ENCODE data around the gene CSN3.
"Not testable (repeated sequence)": the region's sequence is repeated elsewhere in the genome, so short reads cannot be mapped to it uniquely, and the experiment has no call there.

The CSN3 gene

DNA sequence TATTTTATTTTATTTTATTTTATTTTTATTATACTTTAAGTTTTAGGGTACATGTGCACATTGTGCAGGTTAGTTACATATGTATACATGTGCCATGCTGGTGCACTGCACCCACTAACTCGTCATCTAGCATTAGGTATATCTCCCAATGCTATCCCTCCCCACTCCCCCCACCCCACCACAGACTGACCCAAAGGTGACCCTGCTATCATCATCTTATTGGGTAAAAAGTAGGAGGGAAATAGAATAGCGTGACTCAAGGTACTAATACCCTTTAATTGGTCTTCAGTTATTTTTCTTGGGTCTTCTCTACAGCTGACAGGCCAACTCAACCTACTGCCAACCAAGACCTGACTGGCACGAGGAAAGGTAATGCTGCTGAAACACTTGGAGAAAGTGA lies at the start of gene CSN3:
Gene CSN3 (plus strand): TSS at position 301 of the 400 bp plus-strand sequence. CDS start 2,223 bp downstream, outside the sequence.
- H3K27me3 ChIP-seq: not testable (repeated sequence)

DNA sequence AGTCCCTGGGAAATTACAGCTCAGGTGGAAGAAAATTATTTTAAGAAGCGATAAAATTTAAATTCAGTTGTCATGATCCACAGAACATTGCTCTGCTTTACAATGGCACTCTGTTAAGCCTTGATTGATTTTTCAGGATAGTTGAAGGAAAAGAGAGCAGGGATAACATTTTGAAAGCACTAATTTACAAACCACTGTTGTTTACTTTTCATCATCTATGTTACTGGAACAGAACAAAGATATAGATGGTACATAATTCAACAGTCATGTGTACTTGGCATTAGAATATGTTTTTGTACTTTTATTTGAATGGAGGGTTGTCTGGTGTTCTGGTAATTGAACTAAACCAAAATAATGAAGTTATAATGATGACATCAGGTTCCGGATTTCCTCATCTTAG lies 49.5 kb upstream of the CSN3 start:
- no peaks in the 10 kb centered on the region for H3K4me1 ChIP-seq (ENCODE audit: control insufficient read depth in 1 of 2, insufficient read depth in 1 of 2, low read depth in 1 of 2, low read length in 1 of 2)
- no peak overlapping the region for H3K4me3 ChIP-seq (ENCODE audit: low read depth in 1 of 2, low read length in 1 of 2)
- H3K27ac ChIP-seq: no peak overlapping the region
- TF ChIP-seq, protein P1, sequence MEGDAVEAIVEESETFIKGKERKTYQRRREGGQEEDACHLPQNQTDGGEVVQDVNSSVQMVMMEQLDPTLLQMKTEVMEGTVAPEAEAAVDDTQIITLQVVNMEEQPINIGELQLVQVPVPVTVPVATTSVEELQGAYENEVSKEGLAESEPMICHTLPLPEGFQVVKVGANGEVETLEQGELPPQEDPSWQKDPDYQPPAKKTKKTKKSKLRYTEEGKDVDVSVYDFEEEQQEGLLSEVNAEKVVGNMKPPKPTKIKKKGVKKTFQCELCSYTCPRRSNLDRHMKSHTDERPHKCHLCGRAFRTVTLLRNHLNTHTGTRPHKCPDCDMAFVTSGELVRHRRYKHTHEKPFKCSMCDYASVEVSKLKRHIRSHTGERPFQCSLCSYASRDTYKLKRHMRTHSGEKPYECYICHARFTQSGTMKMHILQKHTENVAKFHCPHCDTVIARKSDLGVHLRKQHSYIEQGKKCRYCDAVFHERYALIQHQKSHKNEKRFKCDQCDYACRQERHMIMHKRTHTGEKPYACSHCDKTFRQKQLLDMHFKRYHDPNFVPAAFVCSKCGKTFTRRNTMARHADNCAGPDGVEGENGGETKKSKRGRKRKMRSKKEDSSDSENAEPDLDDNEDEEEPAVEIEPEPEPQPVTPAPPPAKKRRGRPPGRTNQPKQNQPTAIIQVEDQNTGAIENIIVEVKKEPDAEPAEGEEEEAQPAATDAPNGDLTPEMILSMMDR (IDR thresholded peaks at IDR 0.05): no peak
- H3K36me3 ChIP-seq: no peaks in the 10 kb centered on the region
- no peaks in the 10 kb centered on the region for H3K27me3 ChIP-seq
- H3K9me3 ChIP-seq: no peaks in the 10 kb centered on the region

More for the DNA sequence above, at the start of gene CSN3:
- not testable (repeated sequence) for H3K36me3 ChIP-seq; H3K4me1 ChIP-seq (ENCODE audit: control insufficient read depth in 1 of 2, insufficient read depth in 1 of 2, low read depth in 1 of 2, low read length in 1 of 2); H3K27ac ChIP-seq; H3K4me3 ChIP-seq (ENCODE audit: low read depth in 1 of 2, low read length in 1 of 2); H3K9me3 ChIP-seq

GRCh38 chr4:70195425-70195824 lies 47.0 kb upstream of the CSN3 start, which contains the start of gene ODAM:
Gene ODAM, plus strand, starts transcription at chr4:70195725. Its CDS starts 819 bp downstream, at chr4:70196544.
- Histone ChIP-seq H3K4me3 (ENCODE audit: low read depth in 1 of 2, low read length in 1 of 2) (no peak within 1 kb of the TSS), H3K36me3 (no peaks in the 10 kb centered on the region), H3K9me3 (no peaks in the 10 kb centered on the region), H3K4me1 (ENCODE audit: control insufficient read depth in 1 of 2, insufficient read depth in 1 of 2, low read depth in 1 of 2, low read length in 1 of 2) (no peaks in the 10 kb centered on the region), H3K27me3 (no peaks in the 10 kb centered on the region), H3K27ac (no peak within 1 kb of the TSS)
- TF ChIP-seq, protein P1 (IDR thresholded peaks at IDR 0.05): no peak

DNA sequence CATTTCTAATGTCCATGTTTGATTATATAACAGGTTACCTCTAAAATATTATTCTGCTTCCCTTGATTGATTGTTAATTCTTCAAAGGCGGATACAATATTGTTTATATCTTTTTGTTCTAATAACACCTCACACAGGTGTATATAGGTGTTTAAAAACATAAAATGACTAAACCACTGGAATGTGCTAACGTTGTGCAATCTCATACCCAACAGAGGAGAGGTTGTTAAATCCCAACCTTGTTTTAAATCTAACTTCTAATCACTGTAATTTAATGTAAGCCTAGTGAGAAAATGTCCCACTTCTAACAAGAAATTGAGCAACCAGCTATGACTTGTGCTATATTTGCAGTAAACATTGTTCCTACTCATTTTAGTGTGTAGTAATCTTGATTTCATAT lies 45.5 kb upstream of the CSN3 start:
- no peak overlapping the region for H3K4me3 ChIP-seq (ENCODE audit: low read depth in 1 of 2, low read length in 1 of 2)
- H3K27me3 ChIP-seq: no peaks in the 10 kb centered on the region

DNA sequence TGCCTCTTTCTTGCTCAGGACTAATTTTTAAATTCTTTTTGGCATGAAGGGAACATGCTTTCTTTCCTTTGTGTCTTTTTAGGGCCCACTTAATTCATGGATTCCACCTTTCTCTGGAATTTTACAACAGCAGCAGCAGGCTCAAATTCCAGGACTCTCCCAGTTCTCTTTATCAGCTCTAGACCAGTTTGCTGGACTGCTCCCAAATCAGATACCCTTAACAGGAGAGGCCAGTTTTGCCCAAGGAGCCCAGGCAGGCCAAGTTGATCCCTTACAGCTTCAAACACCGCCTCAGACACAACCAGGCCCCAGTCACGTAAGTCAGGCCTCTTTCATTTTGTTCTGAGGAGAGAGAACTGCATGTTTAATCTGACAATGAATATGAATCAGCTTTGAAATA lies 44.6 kb upstream of the CSN3 start:
- TF ChIP-seq, protein P1 (IDR thresholded peaks at IDR 0.05): no peak
- H3K27ac ChIP-seq: no peak overlapping the region
- H3K4me1 ChIP-seq (ENCODE audit: control insufficient read depth in 1 of 2, insufficient read depth in 1 of 2, low read depth in 1 of 2, low read length in 1 of 2): no peaks in the 10 kb centered on the region
- H3K27me3 ChIP-seq: no peaks in the 10 kb centered on the region
- no peak overlapping the region for H3K4me3 ChIP-seq (ENCODE audit: low read depth in 1 of 2, low read length in 1 of 2)
- H3K36me3 ChIP-seq: no peaks in the 10 kb centered on the region
- H3K9me3 ChIP-seq: no peaks in the 10 kb centered on the region

More for the DNA sequence above, 45.5 kb upstream of the CSN3 start:
- TF ChIP-seq, protein P1 (IDR thresholded peaks at IDR 0.05): no peak
- Histone ChIP-seq H3K9me3 (no peaks in the 10 kb centered on the region), H3K4me1 (ENCODE audit: control insufficient read depth in 1 of 2, insufficient read depth in 1 of 2, low read depth in 1 of 2, low read length in 1 of 2) (no peaks in the 10 kb centered on the region), H3K36me3 (no peaks in the 10 kb centered on the region), H3K27ac (no peak overlapping the region)

DNA sequence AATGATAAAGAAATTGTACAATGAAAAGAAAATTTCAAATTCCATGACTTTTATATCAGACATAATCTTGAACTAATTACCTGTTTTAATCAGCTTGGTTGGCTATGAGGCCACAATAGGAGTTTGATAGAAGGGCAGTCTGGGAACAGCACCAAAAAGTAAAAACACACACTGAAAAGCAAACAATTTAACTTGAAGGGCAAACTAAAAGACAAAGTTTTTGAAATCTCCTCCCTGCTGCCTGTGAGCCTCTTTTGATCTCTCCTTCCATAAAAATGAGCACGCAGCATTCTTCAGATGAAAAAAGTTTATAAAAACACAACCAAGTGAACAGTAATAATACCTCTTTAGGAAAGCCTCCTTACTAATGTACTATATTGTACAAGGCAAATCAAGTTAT lies 38.8 kb upstream of the CSN3 start:
- H3K27ac ChIP-seq: no peak overlapping the region
- no peak overlapping the region for H3K4me3 ChIP-seq (ENCODE audit: low read depth in 1 of 2, low read length in 1 of 2)
- TF ChIP-seq, protein P1 (IDR thresholded peaks at IDR 0.05): no peak
- no peaks in the 10 kb centered on the region for H3K27me3 ChIP-seq
- no peaks in the 10 kb centered on the region for H3K4me1 ChIP-seq (ENCODE audit: control insufficient read depth in 1 of 2, insufficient read depth in 1 of 2, low read depth in 1 of 2, low read length in 1 of 2)
- H3K9me3 ChIP-seq: no peaks in the 10 kb centered on the region
- no peaks in the 10 kb centered on the region for H3K36me3 ChIP-seq

- not testable (repeated sequence) for H3K27ac ChIP-seq; H3K4me3 ChIP-seq (ENCODE audit: low read depth in 1 of 2, low read length in 1 of 2); H3K27me3 ChIP-seq; H3K36me3 ChIP-seq; H3K9me3 ChIP-seq; H3K4me1 ChIP-seq (ENCODE audit: control insufficient read depth in 1 of 2, insufficient read depth in 1 of 2, low read depth in 1 of 2, low read length in 1 of 2)
Observed at GRCh38 chr4:70212752-70213151, 29.6 kb upstream of the CSN3 start.

GRCh38 chr4:70216109-70216508 lies 26.3 kb upstream of the CSN3 start:
- not testable (repeated sequence) for H3K9me3 ChIP-seq; H3K27ac ChIP-seq; H3K4me1 ChIP-seq (ENCODE audit: control insufficient read depth in 1 of 2, insufficient read depth in 1 of 2, low read depth in 1 of 2, low read length in 1 of 2); H3K36me3 ChIP-seq; H3K4me3 ChIP-seq (ENCODE audit: low read depth in 1 of 2, low read length in 1 of 2); H3K27me3 ChIP-seq

DNA sequence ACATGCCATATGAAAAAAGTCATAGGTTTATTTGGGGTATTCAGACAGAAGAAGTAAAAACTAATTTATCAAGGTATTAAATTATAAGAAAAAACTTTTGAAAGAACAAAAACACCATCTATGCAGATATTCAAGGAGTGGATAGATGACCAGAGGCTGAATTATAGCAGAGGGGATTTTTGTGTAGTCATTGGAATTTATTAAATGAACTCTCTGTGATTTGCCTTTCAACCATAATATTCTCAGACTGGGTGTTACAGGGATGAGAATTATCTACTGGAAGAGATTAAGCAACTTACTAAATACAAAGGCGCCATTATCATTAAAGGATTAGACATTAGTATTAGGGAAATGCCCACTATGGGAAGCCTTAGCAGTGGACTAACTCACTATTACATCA lies 25.8 kb upstream of the CSN3 start:
- not testable (repeated sequence) for H3K4me1 ChIP-seq (ENCODE audit: control insufficient read depth in 1 of 2, insufficient read depth in 1 of 2, low read depth in 1 of 2, low read length in 1 of 2); H3K9me3 ChIP-seq; H3K27ac ChIP-seq

More for the DNA sequence above, 25.8 kb upstream of the CSN3 start:
- H3K4me3 ChIP-seq (ENCODE audit: low read depth in 1 of 2, low read length in 1 of 2); H3K27me3 ChIP-seq; H3K36me3 ChIP-seq: not testable (repeated sequence)

Measured in neutrophil (primary cell).